ENCODE measurements around the gene C16orf96.
A peak's percentile ranks its signal among the peaks of the same experiment; 100 is the strongest.

Gene C16orf96

DNA sequence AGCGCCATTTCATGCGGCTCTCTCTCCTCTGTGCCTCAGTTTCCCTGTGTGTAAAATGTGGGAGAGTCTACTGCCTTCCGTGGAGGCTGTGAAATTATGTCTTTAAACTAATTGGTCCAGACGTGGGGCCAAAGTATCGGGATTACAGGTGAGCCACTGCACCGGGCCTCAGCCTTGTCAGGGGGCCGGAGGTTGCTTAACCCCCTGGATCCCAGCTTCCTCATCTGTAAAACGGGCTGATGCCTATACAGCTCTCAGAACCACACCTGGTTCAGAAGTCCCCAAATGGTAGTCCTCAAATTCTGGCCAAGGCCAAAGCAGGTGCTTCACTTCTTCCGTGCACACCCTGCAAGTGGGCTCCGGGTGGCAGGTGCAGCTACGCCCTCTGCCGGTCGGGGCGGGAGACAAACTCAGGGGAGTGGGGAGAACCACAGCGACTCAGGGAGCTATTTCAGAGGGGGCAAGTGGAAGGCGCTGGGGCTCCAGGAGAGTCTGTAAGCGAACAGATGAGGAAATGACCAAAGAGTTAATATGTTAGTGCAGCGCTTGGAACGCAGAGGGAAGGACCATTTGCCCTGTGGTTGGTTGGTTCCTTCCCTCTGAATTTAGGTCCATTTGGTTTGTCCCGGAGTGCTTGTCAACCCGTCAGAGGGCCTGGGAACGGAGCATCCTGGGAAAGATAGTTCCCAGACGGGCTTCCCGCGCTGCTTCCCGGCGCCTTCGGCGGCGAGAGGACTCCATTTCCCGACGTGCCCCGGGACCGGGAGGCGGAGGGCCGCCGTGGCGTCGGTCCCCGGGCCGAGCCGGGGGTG, 68.1 kb downstream of the C16orf96 start, which contains the start of gene MGRN1 (continued):
- TF ChIP-seq HOXD13 (CRISPR knock-in tag; IDR thresholded peaks at IDR 0.05; ENCODE audit: borderline replicate concordance): no peak
- peak; percentile 53; the same call in 1 of the 2 replicates for TF ChIP-seq SCRT1 (tag by site-specific recombination; IDR thresholded peaks at IDR 0.05; ENCODE audit: borderline replicate concordance)
- peak; percentile 20; the same call in 1 of the 2 replicates for TF ChIP-seq ZNF843 (tag by site-specific recombination; IDR thresholded peaks at IDR 0.05)
- TF ChIP-seq SP3 (tag by site-specific recombination; IDR thresholded peaks at IDR 0.05): peak; percentile 77
- TF ChIP-seq FEZF1 (tag by site-specific recombination; IDR thresholded peaks at IDR 0.05): no peak
- TF ChIP-seq ZNF146 (tag by site-specific recombination; IDR thresholded peaks at IDR 0.05): 0 out of 2 replicates have a peak, but pooled peaks have one; percentile 8
- peak; percentile 42; the same call in 1 of the 2 replicates for TF ChIP-seq ZFHX2 (tag by site-specific recombination; conservative IDR thresholded peaks at IDR 0.05)
- TF ChIP-seq, protein P1, sequence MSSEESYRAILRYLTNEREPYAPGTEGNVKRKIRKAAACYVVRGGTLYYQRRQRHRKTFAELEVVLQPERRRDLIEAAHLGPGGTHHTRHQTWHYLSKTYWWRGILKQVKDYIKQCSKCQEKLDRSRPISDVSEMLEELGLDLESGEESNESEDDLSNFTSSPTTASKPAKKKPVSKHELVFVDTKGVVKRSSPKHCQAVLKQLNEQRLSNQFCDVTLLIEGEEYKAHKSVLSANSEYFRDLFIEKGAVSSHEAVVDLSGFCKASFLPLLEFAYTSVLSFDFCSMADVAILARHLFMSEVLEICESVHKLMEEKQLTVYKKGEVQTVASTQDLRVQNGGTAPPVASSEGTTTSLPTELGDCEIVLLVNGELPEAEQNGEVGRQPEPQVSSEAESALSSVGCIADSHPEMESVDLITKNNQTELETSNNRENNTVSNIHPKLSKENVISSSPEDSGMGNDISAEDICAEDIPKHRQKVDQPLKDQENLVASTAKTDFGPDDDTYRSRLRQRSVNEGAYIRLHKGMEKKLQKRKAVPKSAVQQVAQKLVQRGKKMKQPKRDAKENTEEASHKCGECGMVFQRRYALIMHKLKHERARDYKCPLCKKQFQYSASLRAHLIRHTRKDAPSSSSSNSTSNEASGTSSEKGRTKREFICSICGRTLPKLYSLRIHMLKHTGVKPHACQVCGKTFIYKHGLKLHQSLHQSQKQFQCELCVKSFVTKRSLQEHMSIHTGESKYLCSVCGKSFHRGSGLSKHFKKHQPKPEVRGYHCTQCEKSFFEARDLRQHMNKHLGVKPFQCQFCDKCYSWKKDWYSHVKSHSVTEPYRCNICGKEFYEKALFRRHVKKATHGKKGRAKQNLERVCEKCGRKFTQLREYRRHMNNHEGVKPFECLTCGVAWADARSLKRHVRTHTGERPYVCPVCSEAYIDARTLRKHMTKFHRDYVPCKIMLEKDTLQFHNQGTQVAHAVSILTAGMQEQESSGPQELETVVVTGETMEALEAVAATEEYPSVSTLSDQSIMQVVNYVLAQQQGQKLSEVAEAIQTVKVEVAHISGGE (tag by site-specific recombination; conservative IDR thresholded peaks at IDR 0.05; ENCODE audit: low read depth): peak; percentile 50; the same call in 1 of the 2 replicates
- peak; percentile 85 for TF ChIP-seq SP7 (tag by site-specific recombination; IDR thresholded peaks at IDR 0.05)
- TF ChIP-seq ZNF785 (tag by site-specific recombination; IDR thresholded peaks at IDR 0.05): no peak
- TF ChIP-seq, protein P2, sequence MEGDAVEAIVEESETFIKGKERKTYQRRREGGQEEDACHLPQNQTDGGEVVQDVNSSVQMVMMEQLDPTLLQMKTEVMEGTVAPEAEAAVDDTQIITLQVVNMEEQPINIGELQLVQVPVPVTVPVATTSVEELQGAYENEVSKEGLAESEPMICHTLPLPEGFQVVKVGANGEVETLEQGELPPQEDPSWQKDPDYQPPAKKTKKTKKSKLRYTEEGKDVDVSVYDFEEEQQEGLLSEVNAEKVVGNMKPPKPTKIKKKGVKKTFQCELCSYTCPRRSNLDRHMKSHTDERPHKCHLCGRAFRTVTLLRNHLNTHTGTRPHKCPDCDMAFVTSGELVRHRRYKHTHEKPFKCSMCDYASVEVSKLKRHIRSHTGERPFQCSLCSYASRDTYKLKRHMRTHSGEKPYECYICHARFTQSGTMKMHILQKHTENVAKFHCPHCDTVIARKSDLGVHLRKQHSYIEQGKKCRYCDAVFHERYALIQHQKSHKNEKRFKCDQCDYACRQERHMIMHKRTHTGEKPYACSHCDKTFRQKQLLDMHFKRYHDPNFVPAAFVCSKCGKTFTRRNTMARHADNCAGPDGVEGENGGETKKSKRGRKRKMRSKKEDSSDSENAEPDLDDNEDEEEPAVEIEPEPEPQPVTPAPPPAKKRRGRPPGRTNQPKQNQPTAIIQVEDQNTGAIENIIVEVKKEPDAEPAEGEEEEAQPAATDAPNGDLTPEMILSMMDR (tag by site-specific recombination; IDR thresholded peaks at IDR 0.05): peak; percentile 99
- TF ChIP-seq, protein P3, sequence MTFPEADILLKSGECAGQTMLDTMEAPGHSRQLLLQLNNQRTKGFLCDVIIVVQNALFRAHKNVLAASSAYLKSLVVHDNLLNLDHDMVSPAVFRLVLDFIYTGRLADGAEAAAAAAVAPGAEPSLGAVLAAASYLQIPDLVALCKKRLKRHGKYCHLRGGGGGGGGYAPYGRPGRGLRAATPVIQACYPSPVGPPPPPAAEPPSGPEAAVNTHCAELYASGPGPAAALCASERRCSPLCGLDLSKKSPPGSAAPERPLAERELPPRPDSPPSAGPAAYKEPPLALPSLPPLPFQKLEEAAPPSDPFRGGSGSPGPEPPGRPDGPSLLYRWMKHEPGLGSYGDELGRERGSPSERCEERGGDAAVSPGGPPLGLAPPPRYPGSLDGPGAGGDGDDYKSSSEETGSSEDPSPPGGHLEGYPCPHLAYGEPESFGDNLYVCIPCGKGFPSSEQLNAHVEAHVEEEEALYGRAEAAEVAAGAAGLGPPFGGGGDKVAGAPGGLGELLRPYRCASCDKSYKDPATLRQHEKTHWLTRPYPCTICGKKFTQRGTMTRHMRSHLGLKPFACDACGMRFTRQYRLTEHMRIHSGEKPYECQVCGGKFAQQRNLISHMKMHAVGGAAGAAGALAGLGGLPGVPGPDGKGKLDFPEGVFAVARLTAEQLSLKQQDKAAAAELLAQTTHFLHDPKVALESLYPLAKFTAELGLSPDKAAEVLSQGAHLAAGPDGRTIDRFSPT (tag by site-specific recombination; IDR thresholded peaks at IDR 0.05): 0 out of 2 replicates have a peak, but pooled peaks have one; percentile 18
- TF ChIP-seq, protein P4, sequence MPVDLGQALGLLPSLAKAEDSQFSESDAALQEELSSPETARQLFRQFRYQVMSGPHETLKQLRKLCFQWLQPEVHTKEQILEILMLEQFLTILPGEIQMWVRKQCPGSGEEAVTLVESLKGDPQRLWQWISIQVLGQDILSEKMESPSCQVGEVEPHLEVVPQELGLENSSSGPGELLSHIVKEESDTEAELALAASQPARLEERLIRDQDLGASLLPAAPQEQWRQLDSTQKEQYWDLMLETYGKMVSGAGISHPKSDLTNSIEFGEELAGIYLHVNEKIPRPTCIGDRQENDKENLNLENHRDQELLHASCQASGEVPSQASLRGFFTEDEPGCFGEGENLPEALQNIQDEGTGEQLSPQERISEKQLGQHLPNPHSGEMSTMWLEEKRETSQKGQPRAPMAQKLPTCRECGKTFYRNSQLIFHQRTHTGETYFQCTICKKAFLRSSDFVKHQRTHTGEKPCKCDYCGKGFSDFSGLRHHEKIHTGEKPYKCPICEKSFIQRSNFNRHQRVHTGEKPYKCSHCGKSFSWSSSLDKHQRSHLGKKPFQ (tag by site-specific recombination; IDR thresholded peaks at IDR 0.05): peak; percentile 74
- TF ChIP-seq ZXDB (tag by site-specific recombination; IDR thresholded peaks at IDR 0.05): peak; percentile 84; the same call in 1 of the 2 replicates
- TF ChIP-seq ZFP37 (tag by site-specific recombination; IDR thresholded peaks at IDR 0.05): peak; percentile 39; the same call in 1 of the 2 replicates
- TF ChIP-seq KLF7 (tag by site-specific recombination; IDR thresholded peaks at IDR 0.05; ENCODE audit: borderline replicate concordance): peak; percentile 33; the same call in 1 of the 2 replicates
- no peak for TF ChIP-seq ZNF19 (tag by site-specific recombination; IDR thresholded peaks at IDR 0.05; ENCODE audit: low read depth)
- TF ChIP-seq ZNF501 (tag by site-specific recombination; IDR thresholded peaks at IDR 0.05): peak; percentile 84
- TF ChIP-seq SCRT2 (tag by site-specific recombination; IDR thresholded peaks at IDR 0.05): no peak
- TF ChIP-seq ZNF48 (tag by site-specific recombination; IDR thresholded peaks at IDR 0.05): no peak
- peak; percentile 72 for TF ChIP-seq ZNF654 (tag by site-specific recombination; IDR thresholded peaks at IDR 0.05; ENCODE audit: low read depth)
- TF ChIP-seq TRIM28 (IDR thresholded peaks at IDR 0.05; ENCODE audit: borderline replicate concordance, low read length): peak; percentile 48; the same call in 1 of the 2 replicates
- 0 out of 2 replicates have a peak, but pooled peaks have one; percentile 8 for TF ChIP-seq KLF10 (tag by site-specific recombination; IDR thresholded peaks at IDR 0.05)
- TF ChIP-seq, protein P5, sequence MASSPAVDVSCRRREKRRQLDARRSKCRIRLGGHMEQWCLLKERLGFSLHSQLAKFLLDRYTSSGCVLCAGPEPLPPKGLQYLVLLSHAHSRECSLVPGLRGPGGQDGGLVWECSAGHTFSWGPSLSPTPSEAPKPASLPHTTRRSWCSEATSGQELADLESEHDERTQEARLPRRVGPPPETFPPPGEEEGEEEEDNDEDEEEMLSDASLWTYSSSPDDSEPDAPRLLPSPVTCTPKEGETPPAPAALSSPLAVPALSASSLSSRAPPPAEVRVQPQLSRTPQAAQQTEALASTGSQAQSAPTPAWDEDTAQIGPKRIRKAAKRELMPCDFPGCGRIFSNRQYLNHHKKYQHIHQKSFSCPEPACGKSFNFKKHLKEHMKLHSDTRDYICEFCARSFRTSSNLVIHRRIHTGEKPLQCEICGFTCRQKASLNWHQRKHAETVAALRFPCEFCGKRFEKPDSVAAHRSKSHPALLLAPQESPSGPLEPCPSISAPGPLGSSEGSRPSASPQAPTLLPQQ (tag by site-specific recombination; IDR thresholded peaks at IDR 0.05): peak; percentile 77
- TF ChIP-seq ZNF558 (tag by site-specific recombination; IDR thresholded peaks at IDR 0.05): 0 out of 2 replicates have a peak, but pooled peaks have one; percentile 50
- TF ChIP-seq ZNF2 (tag by site-specific recombination; IDR thresholded peaks at IDR 0.05): peak; percentile 100
- TF ChIP-seq, protein P6, sequence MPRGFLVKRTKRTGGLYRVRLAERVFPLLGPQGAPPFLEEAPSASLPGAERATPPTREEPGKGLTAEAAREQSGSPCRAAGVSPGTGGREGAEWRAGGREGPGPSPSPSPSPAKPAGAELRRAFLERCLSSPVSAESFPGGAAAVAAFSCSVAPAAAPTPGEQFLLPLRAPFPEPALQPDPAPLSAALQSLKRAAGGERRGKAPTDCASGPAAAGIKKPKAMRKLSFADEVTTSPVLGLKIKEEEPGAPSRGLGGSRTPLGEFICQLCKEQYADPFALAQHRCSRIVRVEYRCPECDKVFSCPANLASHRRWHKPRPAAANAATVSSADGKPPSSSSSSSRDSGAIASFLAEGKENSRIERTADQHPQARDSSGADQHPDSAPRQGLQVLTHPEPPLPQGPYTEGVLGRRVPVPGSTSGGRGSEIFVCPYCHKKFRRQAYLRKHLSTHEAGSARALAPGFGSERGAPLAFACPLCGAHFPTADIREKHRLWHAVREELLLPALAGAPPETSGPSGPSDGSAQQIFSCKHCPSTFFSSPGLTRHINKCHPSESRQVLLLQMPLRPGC (tag by site-specific recombination; IDR thresholded peaks at IDR 0.05): peak; percentile 19; the same call in 1 of the 2 replicates

Measured in HEK293 (cell line).